NB4 (cell line): Measurements from ENCODE around the gene ZNF468.
"Not testable (repeated sequence)": the region's sequence is repeated elsewhere in the genome, so short reads cannot be mapped to it uniquely, and the experiment has no call there.

Source experiments
- CTCF ChIP-seq: IDR thresholded peaks from one replicate; pipeline ENCODE4 v1.5.1; 2012; ENCODE audit warnings: low read depth, low read length
- MYC ChIP-seq: IDR thresholded peaks from 2 replicates; pipeline ENCODE4 v1.6.1; 2011; ENCODE audit warnings: low read depth, low read length

DNA sequence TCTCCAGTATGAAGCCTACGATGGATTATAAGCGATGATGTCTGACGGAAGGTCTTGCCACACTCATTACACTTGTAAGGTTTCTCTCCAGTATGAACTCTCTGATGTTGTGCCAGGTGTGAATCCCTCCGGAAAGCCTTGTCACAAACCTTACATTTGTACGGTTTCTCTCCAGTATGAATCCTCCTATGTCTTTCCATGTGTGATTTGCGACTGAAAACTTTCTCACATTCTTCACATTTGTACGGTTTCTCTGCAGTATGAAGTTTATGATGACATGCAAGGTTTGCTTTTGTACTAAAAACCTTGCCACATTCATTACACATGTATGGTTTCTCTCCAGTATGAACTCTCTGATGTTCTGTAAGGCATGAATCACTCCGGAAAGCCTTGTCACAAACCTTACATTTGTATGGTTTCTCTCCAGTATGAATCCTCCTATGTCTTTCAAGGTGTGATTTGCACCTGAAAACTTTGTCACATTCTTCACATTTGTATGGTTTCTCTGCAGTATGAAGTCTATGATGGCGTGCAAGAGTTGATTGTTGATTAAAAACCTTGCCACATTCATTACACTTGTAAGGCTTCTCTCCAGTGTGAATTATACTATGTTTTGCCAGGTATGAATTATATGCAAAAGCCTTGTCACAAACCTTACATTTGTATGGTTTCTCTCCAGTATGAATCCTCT lies 57.3 kb downstream of the ZNF468 start:
- TF ChIP-seq CTCF, MYC: not testable (repeated sequence)
